GM12864 (cell line): Measurements from ENCODE around the gene STRN.

ENCODE experiments used
- DNase-seq: peaks from one replicate; pipeline ENCODE4 v3.0.0-alpha.2; 2011; ENCODE audit warnings: low read depth
- H3K4me3 ChIP-seq: 2 replicates; pipeline ENCODE4 v1.5.1; 2011; ENCODE audit warnings: mild to moderate bottlenecking, low read depth, low read length, control low read depth
- CTCF ChIP-seq: IDR thresholded peaks from 2 replicates; pipeline ENCODE4 v1.5.1; 2011; ENCODE audit warnings: low read depth, mild to moderate bottlenecking, moderate library complexity, low read length, control low read depth, inconsistent platforms; ENCODE audit errors: missing control alignments

Gene STRN

GRCh38 chr2:36919041-36919837, 47.1 kb downstream of the STRN start:
- TF ChIP-seq CTCF, result no peak
- no peak for DNase-seq
- no peak overlapping the region for H3K4me3 ChIP-seq

GRCh38 chr2:36918307-36918706, 48.0 kb downstream of the STRN start:
- TF ChIP-seq CTCF, result no peak
- H3K4me3 ChIP-seq, result no peak overlapping the region
- DNase-seq, result no peak

GRCh38 chr2:36915627-36916026, 50.7 kb downstream of the STRN start:
- H3K4me3 ChIP-seq, result no peak overlapping the region
- DNase-seq, result no peak
- no peak for TF ChIP-seq CTCF

- no peak for TF ChIP-seq CTCF
- H3K4me3 ChIP-seq, result no peak overlapping the region
- DNase-seq, result no peak
Observed at GRCh38 chr2:36912695-36913094, 53.6 kb downstream of the STRN start.

GRCh38 chr2:36911012-36911411, 55.3 kb downstream of the STRN start:
- no peak for DNase-seq
- H3K4me3 ChIP-seq, result no peak overlapping the region
- no peak for TF ChIP-seq CTCF

- DNase-seq, result no peak
- H3K4me3 ChIP-seq, result no peak overlapping the region
- TF ChIP-seq CTCF, result no peak
Observed at GRCh38 chr2:36906277-36906676, 60.1 kb downstream of the STRN start.

- no peak for DNase-seq
- H3K4me3 ChIP-seq, result no peak overlapping the region
- TF ChIP-seq CTCF, result no peak
Observed at GRCh38 chr2:36904636-36905035, 61.7 kb downstream of the STRN start.
